Keratinocyte (primary cell): Measurements from ENCODE around the gene CNNM4. TPM values are rescaled to one million over a fixed set of nuclear protein-coding genes. Genes with fewer than 3 reads are reported as not detected.
A peak's percentile ranks its signal among the peaks of the same experiment; 100 is the strongest.
"Not testable (repeated sequence)": the region's sequence is repeated elsewhere in the genome, so short reads cannot be mapped to it uniquely, and the experiment has no call there.

Source experiments
- DNase-seq: peaks from one replicate; pipeline ENCODE4 v3.0.0-alpha.2; 2011; ENCODE audit warnings: low read depth, missing footprints, low spot score
- FAIRE-seq: peaks from 2 replicates; lab custom pipeline; 2011; peaks lifted over from hg19 to GRCh38; lab: Jason Lieb, UNC
- H2AFZ ChIP-seq: 2 replicates; pipeline ENCODE4 v1.6.0; 2012; ENCODE audit warnings: low read length, control low read depth, inconsistent platforms; ENCODE audit not compliant: control insufficient read depth
- H3K27ac ChIP-seq: 2 replicates; pipeline ENCODE4 v1.5.1; 2011; ENCODE audit warnings: low read length; ENCODE audit not compliant: control insufficient read depth, insufficient read depth
- H3K27me3 ChIP-seq: 3 replicates; pipeline ENCODE4 v1.6.0; 2011; ENCODE audit warnings: low read length; ENCODE audit not compliant: control insufficient read depth, insufficient read depth; ENCODE audit errors: extremely low read depth
- H3K36me3 ChIP-seq, 2 experiments: 2 replicates in 1 of 2; 3 replicates in 1 of 2; pipeline ENCODE4 v1.5.1; 2011; ENCODE audit warnings: low read length in 2 of 2, mild to moderate bottlenecking in 1 of 2; ENCODE audit not compliant: control insufficient read depth in 2 of 2, insufficient read depth in 2 of 2; ENCODE audit errors: extremely low read depth in 1 of 2
- H3K4me1 ChIP-seq: 3 replicates; pipeline ENCODE4 v1.5.1; 2011; ENCODE audit warnings: low read length; ENCODE audit not compliant: control insufficient read depth, insufficient read depth; ENCODE audit errors: extremely low read depth
- H3K4me2 ChIP-seq: 3 replicates; pipeline ENCODE4 v1.6.0; 2011; ENCODE audit warnings: low read depth, low read length; ENCODE audit not compliant: control insufficient read depth, insufficient read depth; ENCODE audit errors: extremely low read depth
- H3K4me3 ChIP-seq, 3 experiments: fragments of 200-600 bp in 1 of 3; sonication (generic) in 1 of 3; 2 replicates in 2 of 3; 3 replicates in 1 of 3; pipeline ENCODE4 v1.5.1; 2011 to 2016; ENCODE audit warnings: low read length in 3 of 3, mild to moderate bottlenecking in 3 of 3, control low read depth in 2 of 3, inconsistent platforms in 1 of 3, low read depth in 1 of 3, mixed read lengths in 1 of 3, mixed run types in 1 of 3, moderate library complexity in 1 of 3; ENCODE audit not compliant: control insufficient read depth in 2 of 3, insufficient read depth in 2 of 3; ENCODE audit errors: extremely low read depth in 1 of 3
- H3K79me2 ChIP-seq: 2 replicates; pipeline ENCODE4 v1.6.0; 2012; ENCODE audit warnings: low read length; ENCODE audit not compliant: control insufficient read depth, insufficient read depth
- H3K9ac ChIP-seq: 3 replicates; pipeline ENCODE4 v1.6.0; 2011; ENCODE audit warnings: low read length; ENCODE audit not compliant: control insufficient read depth, insufficient read depth; ENCODE audit errors: extremely low read depth
- H3K9me1 ChIP-seq: 3 replicates; pipeline ENCODE4 v1.6.0; 2011; ENCODE audit warnings: low read length; ENCODE audit not compliant: control insufficient read depth, insufficient read depth; ENCODE audit errors: extremely low read depth
- H3K9me3 ChIP-seq: 2 replicates; pipeline ENCODE4 v1.5.1; 2012; ENCODE audit warnings: low read depth, low read length; ENCODE audit not compliant: control insufficient read depth
- H4K20me1 ChIP-seq: 3 replicates; pipeline ENCODE4 v1.6.0; 2011; ENCODE audit warnings: low read length; ENCODE audit not compliant: control insufficient read depth, insufficient read depth; ENCODE audit errors: extremely low read depth
- CTCF ChIP-seq, 3 experiments: IDR thresholded peaks in 1 of 3; conservative IDR thresholded peaks in 1 of 3; optimal IDR thresholded peaks in 1 of 3; 2 replicates in 2 of 3; 3 replicates in 1 of 3; pipeline versions ENCODE3 to v1.5.1; 2011; ENCODE audit warnings: low read length in 3 of 3, mild to moderate bottlenecking in 3 of 3, moderate library complexity in 2 of 3, control low read depth in 1 of 3, inconsistent platforms in 1 of 3; ENCODE audit not compliant: insufficient read depth in 2 of 3; ENCODE audit errors: extremely low read depth in 1 of 3
- EZH2 ChIP-seq: IDR thresholded peaks from one replicate; pipeline ENCODE4 v1.6.1; 2012; ENCODE audit warnings: inconsistent platforms, mild to moderate bottlenecking, low read length, moderate library complexity
- dilution Hi-C: fragments of 300-500 bp; cut with MboI; formaldehyde crosslinking; loops from one replicate; pipeline ENCODE4 v1.7.0; 2020; ENCODE audit warnings: low sequenced_read_pairs; ENCODE audit not compliant: extremely low pct_ligation_motif_present
- polyA plus RNA-seq, 5 experiments: library from polyadenylated mRNA; depleted of rRNA in 3 of 5; stranded (reverse) in 3 of 5; stranded (forward) in 1 of 5; unstranded in 1 of 5; fragments of >200 nt; gene quantifications; 1 replicate in 1 of 5; 2 replicates in 3 of 5; 3 replicates in 1 of 5; pipeline versions ENCODE4 v1.2.1 to v1.2.3, GENCODE V29; 2011 to 2012; ENCODE audit warnings: missing spikeins in 2 of 5, low read depth in 1 of 5, low replicate concordance in 1 of 5

The CNNM4 gene
- polyA plus RNA-seq, 1 donor (not counting 4 experiments of a cell fraction or from before 2014, with no cell fraction given): 4.4 TPM

GRCh38 chr2:96792772-96793749 lies 32.4 kb downstream of the CNNM4 start:
- Histone ChIP-seq H3K79me2 (no peaks in the 10 kb centered on the region), H3K9ac (no peak overlapping the region), H3K4me2 (no peak overlapping the region), H3K27me3 (no peaks in the 10 kb centered on the region), H3K36me3 (no peaks in the 10 kb centered on the region), H3K4me1 (peaks cover 6% of the 10 kb centered on the region), H3K9me3 (no peaks in the 10 kb centered on the region), H2AFZ (no peak overlapping the region), H4K20me1 (no peaks in the 10 kb centered on the region), H3K9me1 (no peaks in the 10 kb centered on the region), H3K27ac (no peak overlapping the region), H3K4me3 (no peak overlapping the region)
- FAIRE-seq (no peak), DNase-seq (no peak)
- TF ChIP-seq EZH2 (no peak), CTCF (optimal IDR thresholded peaks at IDR 0.05 in 1 of 3, IDR thresholded peaks at IDR 0.05 in 1 of 3, conservative IDR thresholded peaks at IDR 0.05 in 1 of 3; ENCODE audit: extremely low read depth in 1 of 3, insufficient read depth in 2 of 3, low read length in 3 of 3) (peak in 1 of 3 experiments; percentile 2)
- dilution Hi-C loops: no loop called here

GRCh38 chr2:96795076-96795475 lies 34.4 kb downstream of the CNNM4 start:
- no peaks in the 10 kb centered on the region for H3K27me3 ChIP-seq
- no peaks in the 10 kb centered on the region for H3K79me2 ChIP-seq
- H3K4me3 ChIP-seq: no peak overlapping the region
- no peak for FAIRE-seq
- no peaks in the 10 kb centered on the region for H3K36me3 ChIP-seq
- H3K4me2 ChIP-seq: no peak overlapping the region
- H3K4me1 ChIP-seq: no peaks in the 10 kb centered on the region
- H4K20me1 ChIP-seq: no peaks in the 10 kb centered on the region
- dilution Hi-C loops: no loop called here
- DNase-seq: no peak
- no peaks in the 10 kb centered on the region for H3K9me1 ChIP-seq
- H3K9ac ChIP-seq: no peak overlapping the region
- H3K9me3 ChIP-seq: no peaks in the 10 kb centered on the region
- H3K27ac ChIP-seq: no peak overlapping the region
- H2AFZ ChIP-seq: no peak overlapping the region
- no peak for TF ChIP-seq EZH2
- no peak for TF ChIP-seq CTCF (optimal IDR thresholded peaks at IDR 0.05 in 1 of 3, IDR thresholded peaks at IDR 0.05 in 1 of 3, conservative IDR thresholded peaks at IDR 0.05 in 1 of 3; ENCODE audit: extremely low read depth in 1 of 3, insufficient read depth in 2 of 3, low read length in 3 of 3)

GRCh38 chr2:96796497-96796896 lies 35.8 kb downstream of the CNNM4 start:
- H3K4me1 ChIP-seq, H3K9me1 ChIP-seq, H3K9ac ChIP-seq, H4K20me1 ChIP-seq, H3K4me2 ChIP-seq, H3K36me3 ChIP-seq, DNase-seq, H3K27me3 ChIP-seq, H3K9me3 ChIP-seq, FAIRE-seq, H3K79me2 ChIP-seq, dilution Hi-C loops, H2AFZ ChIP-seq, H3K4me3 ChIP-seq, H3K27ac ChIP-seq: not testable (repeated sequence)
